ENCODE results near the gene AP3B2. TPM values are rescaled to one million over a fixed set of nuclear protein-coding genes. Genes with fewer than 3 reads are reported as not detected.

AP3B2 gene
- total RNA-seq, 4 donors from 2014 or later = 0.59 to 14.2 (median 1.1) TPM

DNA sequence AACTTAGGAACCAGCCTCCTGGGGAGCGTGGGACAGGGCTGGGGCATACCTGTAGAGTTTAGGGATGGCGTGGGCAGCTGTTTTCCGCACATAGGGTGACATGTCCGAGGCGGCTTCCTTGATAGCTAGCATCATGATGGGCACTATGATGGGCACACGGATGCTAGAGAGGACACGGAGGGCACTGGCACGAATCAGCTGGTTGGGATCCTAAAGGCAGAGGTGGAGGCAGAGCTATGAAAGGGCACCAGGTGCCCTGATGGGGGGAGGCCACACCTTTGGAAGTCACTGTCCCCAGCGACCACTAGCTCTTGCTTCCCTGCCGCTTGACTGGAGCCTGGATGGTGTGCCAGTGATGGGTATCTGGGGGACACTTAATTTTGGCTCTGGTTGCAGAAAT lies 28.3 kb downstream of the AP3B2 start:
- Histone ChIP-seq H3K9me3 (no peaks in the 10 kb centered on the region), H3K4me1 (peaks cover 0 to 6% (median 3%) of the 10 kb centered on the region in 4 donors), H3K27ac (no peak overlapping the region), H3K4me3 (no peak overlapping the region), H3K36me3 (no peaks in the 10 kb centered on the region), H3K27me3 (peaks cover 0 to 38% of the 10 kb centered on the region in 2 donors)
- WGBS, 2 donors = 86 to 93% methylated on average over 10 of the region's 10 CpGs
- TF ChIP-seq, protein P1, sequence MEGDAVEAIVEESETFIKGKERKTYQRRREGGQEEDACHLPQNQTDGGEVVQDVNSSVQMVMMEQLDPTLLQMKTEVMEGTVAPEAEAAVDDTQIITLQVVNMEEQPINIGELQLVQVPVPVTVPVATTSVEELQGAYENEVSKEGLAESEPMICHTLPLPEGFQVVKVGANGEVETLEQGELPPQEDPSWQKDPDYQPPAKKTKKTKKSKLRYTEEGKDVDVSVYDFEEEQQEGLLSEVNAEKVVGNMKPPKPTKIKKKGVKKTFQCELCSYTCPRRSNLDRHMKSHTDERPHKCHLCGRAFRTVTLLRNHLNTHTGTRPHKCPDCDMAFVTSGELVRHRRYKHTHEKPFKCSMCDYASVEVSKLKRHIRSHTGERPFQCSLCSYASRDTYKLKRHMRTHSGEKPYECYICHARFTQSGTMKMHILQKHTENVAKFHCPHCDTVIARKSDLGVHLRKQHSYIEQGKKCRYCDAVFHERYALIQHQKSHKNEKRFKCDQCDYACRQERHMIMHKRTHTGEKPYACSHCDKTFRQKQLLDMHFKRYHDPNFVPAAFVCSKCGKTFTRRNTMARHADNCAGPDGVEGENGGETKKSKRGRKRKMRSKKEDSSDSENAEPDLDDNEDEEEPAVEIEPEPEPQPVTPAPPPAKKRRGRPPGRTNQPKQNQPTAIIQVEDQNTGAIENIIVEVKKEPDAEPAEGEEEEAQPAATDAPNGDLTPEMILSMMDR (IDR thresholded peaks at IDR 0.05) = no peak
- TF ChIP-seq EP300 (IDR thresholded peaks at IDR 0.05) (no peak), POLR2A (IDR thresholded peaks at IDR 0.05) (no peak)
- no peak for DNase-seq (ENCODE audit: low spot score in 2 of 2)

DNA sequence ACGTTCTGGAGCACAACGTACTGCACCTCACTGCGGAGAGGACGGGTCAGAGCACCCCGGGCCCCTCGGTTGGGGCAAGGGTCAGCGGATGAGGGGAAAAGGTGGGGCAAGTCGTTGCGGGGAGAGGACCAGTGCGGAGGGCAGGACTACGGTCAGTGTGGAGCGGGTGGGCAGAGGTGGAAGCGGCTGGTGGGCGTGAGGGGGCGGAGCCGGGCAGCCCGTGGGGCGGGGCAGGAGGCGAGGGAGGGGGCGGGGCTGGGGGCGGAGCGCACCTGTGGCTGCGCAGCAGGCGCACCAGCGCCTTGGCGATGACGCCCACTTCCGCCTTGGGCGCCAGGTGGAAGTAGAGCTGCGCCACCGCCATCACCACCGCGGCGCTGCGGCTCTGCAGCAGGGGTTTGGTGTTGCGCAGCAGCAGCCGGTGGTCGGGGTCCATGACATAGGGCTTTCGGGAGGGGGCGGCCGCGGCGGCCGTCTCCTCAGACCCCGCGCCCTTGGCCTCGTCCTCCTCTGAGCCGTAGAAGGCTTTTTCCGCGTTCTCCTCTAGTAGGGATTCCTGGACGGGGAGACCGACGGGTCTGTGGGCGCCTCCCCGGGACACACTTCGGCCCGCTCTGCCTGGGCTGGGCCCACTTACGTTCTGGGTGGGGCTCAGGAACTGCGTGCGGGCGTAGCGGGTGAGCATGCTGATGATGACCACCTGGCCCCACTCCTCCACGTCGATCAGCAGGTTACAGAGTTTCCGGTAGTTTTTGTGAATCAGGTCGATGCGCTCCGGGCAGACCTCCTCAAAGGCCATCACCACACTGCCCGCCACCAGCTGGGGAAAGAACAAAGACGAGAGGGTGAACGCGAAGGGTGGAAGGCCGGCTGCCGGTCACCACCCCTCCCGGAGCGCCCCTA lies 29.2 kb downstream of the AP3B2 start:
- DNase-seq (ENCODE audit: low spot score in 2 of 2) = no peak
- Histone ChIP-seq H3K4me3 (peak overlapping the region in 2 of 4 donors; percentile 11 to 48), H3K9me3 (no peaks in the 10 kb centered on the region), H3K36me3 (no peaks in the 10 kb centered on the region), H3K27ac (peak overlapping the region in 1 of 4 donors; percentile 67), H3K4me1 (peaks cover 0 to 6% (median 3%) of the 10 kb centered on the region in 4 donors), H3K27me3 (peaks cover 0 to 38% of the 10 kb centered on the region in 2 donors)
- WGBS, 2 donors = 2 to 6% methylated on average over 42 to 57 of the region's 76 CpGs
- no peak for TF ChIP-seq EP300 (IDR thresholded peaks at IDR 0.05)
- TF ChIP-seq, protein P1 (IDR thresholded peaks at IDR 0.05) = no peak

DNA sequence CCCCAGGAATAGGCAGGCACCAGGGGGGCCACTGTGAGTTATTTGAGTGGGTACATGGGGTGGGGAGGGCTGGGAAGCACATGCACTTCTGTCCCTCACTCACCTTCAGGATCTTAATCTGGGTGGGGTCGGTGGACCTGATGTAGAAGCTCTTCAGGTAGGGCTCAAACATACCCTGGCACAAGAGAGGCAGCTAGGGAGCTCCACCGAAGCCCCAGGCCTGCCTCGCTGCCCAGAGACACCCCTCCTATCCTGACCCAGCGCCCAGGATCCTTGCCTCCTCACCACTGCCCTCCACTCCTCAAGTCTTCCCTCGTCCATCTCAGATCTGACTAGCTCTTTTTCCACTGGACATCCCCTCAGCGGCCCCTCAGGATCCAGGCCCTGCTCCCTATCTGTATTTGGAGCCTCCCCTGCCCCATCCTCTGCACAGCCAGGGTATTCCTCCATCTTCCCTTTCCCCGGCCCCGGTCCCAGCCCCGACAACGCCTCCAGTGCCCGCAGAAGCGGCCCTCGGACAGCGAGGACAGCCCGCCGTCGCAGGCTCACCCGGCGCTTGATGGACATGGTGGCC lies 30.0 kb downstream of the AP3B2 start:
- H3K4me3 ChIP-seq = peak overlapping the region in 1 of 4 donors; percentile 48
- no peaks in the 10 kb centered on the region for H3K36me3 ChIP-seq
- H3K27ac ChIP-seq = no peak overlapping the region
- DNase-seq (ENCODE audit: low spot score in 2 of 2) = no peak
- H3K4me1 ChIP-seq = peaks cover 0 to 6% (median 3%) of the 10 kb centered on the region in 4 donors
- no peaks in the 10 kb centered on the region for H3K9me3 ChIP-seq
- peaks cover 0 to 38% of the 10 kb centered on the region in 2 donors for H3K27me3 ChIP-seq
- WGBS, 2 donors = 26 to 30% methylated on average over 17 to 19 of the region's 19 CpGs
- TF ChIP-seq, protein P1 (IDR thresholded peaks at IDR 0.05) = no peak
- no peak for TF ChIP-seq EP300 (IDR thresholded peaks at IDR 0.05)
- no peak for TF ChIP-seq POLR2A (IDR thresholded peaks at IDR 0.05)

DNA sequence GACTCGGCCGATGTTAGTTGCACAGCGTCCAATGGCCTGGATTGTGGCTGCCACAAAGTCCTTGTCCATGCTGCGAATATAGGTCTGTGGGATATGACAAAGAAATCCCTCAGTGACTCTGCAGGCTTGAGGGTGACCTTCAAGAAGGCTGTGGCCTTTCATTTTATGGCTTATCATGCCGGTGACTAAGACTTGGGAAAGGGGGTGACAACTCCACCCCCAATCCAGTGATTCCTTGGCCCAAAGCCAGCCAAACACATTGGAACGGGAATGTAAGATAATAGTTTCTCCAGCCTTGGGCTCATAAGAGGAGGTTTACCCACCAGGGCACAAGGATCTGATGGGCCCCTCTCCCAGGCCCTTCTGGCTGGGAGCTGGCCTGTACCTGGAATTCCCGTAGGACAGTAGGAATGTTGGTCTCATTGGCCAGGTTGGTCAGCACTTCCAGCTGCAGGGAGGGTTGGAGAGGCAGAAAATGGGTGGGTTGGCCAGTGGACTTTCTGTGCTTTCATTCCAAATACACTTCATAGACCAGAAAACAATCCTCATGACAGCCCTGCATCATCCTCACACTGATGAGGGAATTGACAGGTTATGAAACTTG lies 31.9 kb downstream of the AP3B2 start:
- Histone ChIP-seq H3K27me3 (peaks cover 0 to 38% of the 10 kb centered on the region in 2 donors), H3K27ac (no peak overlapping the region), H3K4me3 (no peak overlapping the region), H3K9me3 (no peaks in the 10 kb centered on the region), H3K36me3 (no peaks in the 10 kb centered on the region), H3K4me1 (peaks cover 0 to 6% (median 3%) of the 10 kb centered on the region in 4 donors)
- TF ChIP-seq EP300 (IDR thresholded peaks at IDR 0.05) = no peak
- TF ChIP-seq, protein P1 (IDR thresholded peaks at IDR 0.05) = no peak
- TF ChIP-seq POLR2A (IDR thresholded peaks at IDR 0.05) = no peak
- DNase-seq (ENCODE audit: low spot score in 2 of 2) = no peak
- 78 to 81% methylated on average over 7 of the region's 7 CpGs for WGBS, 2 donors
